ENCODE data around the gene SLC23A3.
A peak's percentile ranks its signal among the peaks of the same experiment; 100 is the strongest.

Gene SLC23A3

DNA sequence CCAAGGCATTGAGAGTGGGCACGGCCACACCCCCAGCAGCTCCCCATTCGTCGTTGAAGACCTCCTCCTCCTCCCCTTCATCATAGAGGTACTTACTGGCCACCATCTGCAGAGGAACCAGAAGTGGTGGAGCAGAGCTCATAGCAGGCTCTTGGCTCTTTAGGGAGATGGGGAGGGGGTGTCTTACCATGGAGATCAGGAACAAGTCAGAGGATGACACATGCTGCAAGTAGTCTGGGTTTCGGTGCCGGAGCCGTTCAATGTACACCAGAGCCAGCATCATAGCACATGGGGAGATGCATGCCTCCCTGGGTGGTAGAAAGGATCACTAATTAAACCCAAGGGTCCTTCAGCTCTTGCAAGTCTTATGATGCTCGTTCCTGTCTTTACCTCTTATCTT is 5.0 kb upstream of the SLC23A3 start:
- Histone ChIP-seq H3K4me3 (ENCODE audit: low read depth, low read length) (no peak overlapping the region), H3K36me3 (peaks cover 34% of the 10 kb centered on the region)

DNA sequence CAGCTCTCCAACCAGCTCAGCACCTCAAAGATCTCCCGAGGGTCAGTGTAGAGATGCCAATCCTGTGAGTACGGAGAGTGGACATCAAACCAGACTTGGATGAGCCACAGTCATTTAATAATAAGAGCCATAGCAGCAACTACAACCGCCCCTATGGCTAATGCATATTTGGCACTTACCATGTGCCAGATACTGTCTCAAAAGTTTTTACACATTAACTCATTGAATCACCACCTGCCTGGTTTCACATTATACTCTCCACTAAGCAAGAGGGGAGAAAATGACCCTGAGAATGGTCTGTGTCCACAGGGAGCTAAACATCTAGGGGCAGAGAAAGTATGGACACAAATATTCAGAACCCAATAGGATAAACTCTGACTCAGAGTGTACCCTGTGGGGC is 4.3 kb upstream of the SLC23A3 start:
- H3K36me3 ChIP-seq: peaks cover 28% of the 10 kb centered on the region

More for the DNA sequence above, 5.0 kb upstream of the SLC23A3 start:
- Histone ChIP-seq H3K27me3 (ENCODE audit: insufficient read depth, low read depth, severe bottlenecking) (no peaks in the 10 kb centered on the region), H3K27ac (no peak overlapping the region), H3K9me3 (ENCODE audit: severe bottlenecking) (no peaks in the 10 kb centered on the region)
- DNase-seq: no peak
- TF ChIP-seq, protein P1, sequence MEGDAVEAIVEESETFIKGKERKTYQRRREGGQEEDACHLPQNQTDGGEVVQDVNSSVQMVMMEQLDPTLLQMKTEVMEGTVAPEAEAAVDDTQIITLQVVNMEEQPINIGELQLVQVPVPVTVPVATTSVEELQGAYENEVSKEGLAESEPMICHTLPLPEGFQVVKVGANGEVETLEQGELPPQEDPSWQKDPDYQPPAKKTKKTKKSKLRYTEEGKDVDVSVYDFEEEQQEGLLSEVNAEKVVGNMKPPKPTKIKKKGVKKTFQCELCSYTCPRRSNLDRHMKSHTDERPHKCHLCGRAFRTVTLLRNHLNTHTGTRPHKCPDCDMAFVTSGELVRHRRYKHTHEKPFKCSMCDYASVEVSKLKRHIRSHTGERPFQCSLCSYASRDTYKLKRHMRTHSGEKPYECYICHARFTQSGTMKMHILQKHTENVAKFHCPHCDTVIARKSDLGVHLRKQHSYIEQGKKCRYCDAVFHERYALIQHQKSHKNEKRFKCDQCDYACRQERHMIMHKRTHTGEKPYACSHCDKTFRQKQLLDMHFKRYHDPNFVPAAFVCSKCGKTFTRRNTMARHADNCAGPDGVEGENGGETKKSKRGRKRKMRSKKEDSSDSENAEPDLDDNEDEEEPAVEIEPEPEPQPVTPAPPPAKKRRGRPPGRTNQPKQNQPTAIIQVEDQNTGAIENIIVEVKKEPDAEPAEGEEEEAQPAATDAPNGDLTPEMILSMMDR (IDR thresholded peaks at IDR 0.05; ENCODE audit: low read depth, low read length): no peak

DNA sequence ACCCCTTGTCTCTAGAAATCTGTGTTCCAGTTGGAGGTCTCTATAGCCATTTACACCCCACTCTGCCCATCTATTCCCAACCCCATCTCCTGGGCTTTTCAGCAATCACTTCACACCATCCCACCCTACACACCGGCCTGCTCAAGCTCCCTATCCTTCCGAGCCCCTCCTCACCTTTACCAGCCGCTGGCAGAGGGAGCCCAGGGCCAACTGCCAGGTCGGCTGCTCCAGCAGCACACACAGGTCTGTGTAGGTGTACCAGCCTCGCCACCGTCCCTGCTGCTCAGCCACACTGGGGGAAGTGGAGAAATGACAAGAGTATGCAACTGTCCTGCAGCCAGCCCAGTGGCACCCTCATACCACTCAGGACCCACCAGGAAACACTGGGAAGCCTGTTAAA is 3.3 kb upstream of the SLC23A3 start:
- TF ChIP-seq, protein P1 (IDR thresholded peaks at IDR 0.05; ENCODE audit: low read depth, low read length): no peak
- Histone ChIP-seq H3K27me3 (ENCODE audit: insufficient read depth, low read depth, severe bottlenecking) (no peaks in the 10 kb centered on the region), H3K9me3 (ENCODE audit: severe bottlenecking) (no peaks in the 10 kb centered on the region), H3K36me3 (peaks cover 24% of the 10 kb centered on the region), H3K27ac (no peak overlapping the region), H3K4me3 (ENCODE audit: low read depth, low read length) (no peak overlapping the region)
- no peak for DNase-seq

More for the DNA sequence above, 4.3 kb upstream of the SLC23A3 start:
- Histone ChIP-seq H3K9me3 (ENCODE audit: severe bottlenecking) (no peaks in the 10 kb centered on the region), H3K27ac (no peak overlapping the region), H3K27me3 (ENCODE audit: insufficient read depth, low read depth, severe bottlenecking) (no peaks in the 10 kb centered on the region), H3K4me3 (ENCODE audit: low read depth, low read length) (no peak overlapping the region)
- TF ChIP-seq, protein P1 (IDR thresholded peaks at IDR 0.05; ENCODE audit: low read depth, low read length): no peak
- DNase-seq: no peak

DNA sequence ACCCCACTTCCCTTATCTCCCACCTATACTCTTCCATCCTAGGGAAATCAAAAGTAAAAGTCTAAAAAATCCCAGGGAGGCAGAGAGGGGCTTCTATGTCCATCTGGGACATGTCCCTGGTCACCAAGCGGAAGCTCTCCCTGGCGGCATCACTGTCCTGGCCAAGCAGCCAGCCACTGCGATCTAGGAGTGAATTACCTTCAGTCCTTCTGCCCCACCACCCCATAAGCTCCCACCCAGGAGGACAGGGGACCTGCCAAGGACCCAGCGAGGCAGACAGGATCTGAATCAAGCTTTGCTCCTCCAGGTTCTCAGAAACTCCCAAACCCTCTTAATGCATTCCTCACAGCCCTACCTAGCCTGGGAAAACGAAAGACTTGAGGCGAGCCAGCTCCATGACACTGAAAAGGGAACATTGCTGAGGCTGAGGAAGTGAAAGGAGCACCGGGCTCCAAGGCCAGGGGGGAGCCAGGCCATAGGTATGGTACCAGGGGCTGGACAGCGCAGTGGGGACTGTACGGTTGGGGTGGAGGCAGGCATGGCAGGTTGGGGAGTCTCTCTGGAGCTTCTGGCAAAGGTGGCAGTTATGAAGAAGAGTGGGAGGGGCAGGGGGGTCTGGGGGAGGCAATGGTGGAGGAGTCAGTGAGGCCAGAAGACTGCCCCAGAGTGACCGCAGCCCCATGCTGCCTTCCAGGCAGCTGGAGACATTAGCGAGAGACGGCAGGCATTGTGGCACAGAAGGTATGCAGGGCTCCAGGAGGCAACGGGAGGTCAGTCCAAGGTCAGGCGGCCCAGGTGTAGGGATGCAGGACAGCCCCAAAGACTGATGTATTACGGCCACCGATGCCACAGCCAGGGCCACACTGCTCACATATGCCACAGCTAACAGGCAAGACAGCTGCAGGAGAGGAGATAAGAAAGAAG is 2.7 kb upstream of the SLC23A3 start:
- TF ChIP-seq, protein P1 (IDR thresholded peaks at IDR 0.05; ENCODE audit: low read depth, low read length): no peak
- no peak for DNase-seq
- no peaks in the 10 kb centered on the region for H3K9me3 ChIP-seq (ENCODE audit: severe bottlenecking)
- H3K36me3 ChIP-seq: peaks cover 24% of the 10 kb centered on the region
- no peaks in the 10 kb centered on the region for H3K27me3 ChIP-seq (ENCODE audit: insufficient read depth, low read depth, severe bottlenecking)
- H3K4me3 ChIP-seq (ENCODE audit: low read depth, low read length): no peak overlapping the region
- no peak overlapping the region for H3K27ac ChIP-seq

DNA sequence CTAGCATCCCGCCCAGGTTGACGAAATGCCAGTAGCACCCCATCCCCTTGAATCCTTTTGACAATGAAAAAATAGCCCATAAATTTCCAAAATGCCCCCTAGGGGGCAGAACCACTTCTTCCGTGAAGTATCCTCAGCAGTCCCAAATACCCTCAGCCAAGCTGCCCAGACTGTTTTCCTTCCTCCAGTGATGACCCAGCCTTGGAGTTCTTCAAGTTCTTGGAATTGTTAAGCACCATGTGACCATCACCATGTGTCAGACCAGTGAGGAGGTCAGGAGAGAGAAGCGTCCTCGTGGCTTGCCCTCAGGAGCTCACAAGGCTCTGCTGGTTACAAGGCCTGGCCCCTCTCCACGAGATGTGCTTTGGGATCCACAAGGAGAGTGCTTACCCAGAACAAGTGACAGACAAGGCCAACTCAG is 1.4 kb upstream of the SLC23A3 start:
- TF ChIP-seq, protein P1 (IDR thresholded peaks at IDR 0.05; ENCODE audit: low read depth, low read length): peak; percentile 65
- Histone ChIP-seq H3K36me3 (peaks cover 24% of the 10 kb centered on the region), H3K9me3 (ENCODE audit: severe bottlenecking) (no peaks in the 10 kb centered on the region), H3K4me3 (ENCODE audit: low read depth, low read length) (no peak overlapping the region), H3K27me3 (ENCODE audit: insufficient read depth, low read depth, severe bottlenecking) (no peaks in the 10 kb centered on the region), H3K27ac (no peak overlapping the region)
- peak; percentile 47 for DNase-seq

All from WERI-Rb-1 (cell line).